Endothelial cell of umbilical vein (primary cell): Measurements from ENCODE around the gene RGS7. TPM values are rescaled to one million over a fixed set of nuclear protein-coding genes. Genes with fewer than 3 reads are reported as not detected.
"Not testable (repeated sequence)": the region's sequence is repeated elsewhere in the genome, so short reads cannot be mapped to it uniquely, and the experiment has no call there.

Source experiments
- BruUV-seq: library from RNA; stranded (reverse); fragments of 400-500 nt; replicated peaks from 2 replicates; lab custom pipeline; 2021; lab: Mats Ljungman, UMichigan
- CTCF ChIA-PET: fragments of 300-600, 350-600 bp; sonication (Branson Sonifier 250); formaldehyde crosslinking; loops from one replicate; lab custom pipeline; 2021; ENCODE audit warnings: antibody characterized with exemption, inconsistent platforms; lab: Charles Lee
- POLR2A ChIA-PET: fragments of 300-600, 350-600 bp; sonication (Branson Sonifier 250); formaldehyde crosslinking; loops from one replicate; lab custom pipeline; 2021; ENCODE audit warnings: antibody characterized with exemption, inconsistent platforms; lab: Charles Lee
- DNase-seq: peaks from one replicate; pipeline ENCODE4 v3.0.0-alpha.2; 2011; ENCODE audit warnings: low read depth, low spot score
- FAIRE-seq: peaks from 2 replicates; lab custom pipeline; 2011; peaks lifted over from hg19 to GRCh38; lab: Jason Lieb, UNC
- H2AFZ ChIP-seq: 2 replicates; pipeline ENCODE4 v1.6.0; 2012; ENCODE audit warnings: low read depth, low read length, control low read depth, inconsistent platforms
- H3K27ac ChIP-seq: 2 replicates; pipeline ENCODE4 v1.5.1; 2011; ENCODE audit warnings: low read depth, mild to moderate bottlenecking, control low read depth, low read length, moderate library complexity; ENCODE audit not compliant: insufficient read depth
- H3K27me3 ChIP-seq, 2 experiments: 2 replicates each; pipeline versions ENCODE4 v1.6.0 to v1.6.1; 2011; ENCODE audit warnings: low read length in 2 of 2, mixed read lengths in 1 of 2; ENCODE audit not compliant: control insufficient read depth in 2 of 2, insufficient read depth in 2 of 2
- H3K36me3 ChIP-seq, 2 experiments: 2 replicates in 1 of 2; 3 replicates in 1 of 2; pipeline ENCODE4 v1.5.1; 2011; ENCODE audit warnings: low read length in 2 of 2, mild to moderate bottlenecking in 1 of 2, moderate library complexity in 1 of 2; ENCODE audit not compliant: control insufficient read depth in 2 of 2, insufficient read depth in 2 of 2; ENCODE audit errors: extremely low read depth in 1 of 2
- H3K4me1 ChIP-seq: 3 replicates; pipeline ENCODE4 v1.5.1; 2011; ENCODE audit warnings: mild to moderate bottlenecking, low read length; ENCODE audit not compliant: control insufficient read depth, insufficient read depth; ENCODE audit errors: extremely low read depth
- H3K4me2 ChIP-seq: 2 replicates; pipeline ENCODE4 v1.6.1; 2011; ENCODE audit warnings: low read length, control low read depth, mixed read lengths; ENCODE audit not compliant: insufficient read depth
- H3K4me3 ChIP-seq, 3 experiments: fragments of 200-600 bp in 1 of 3; sonication (generic), shearing (Covaris generic) in 1 of 3; replicated peaks in 1 of 3; 2 replicates each; pipeline ENCODE4 v1.5.1; 2011 to 2016; ENCODE audit warnings: control low read depth in 3 of 3, low read length in 3 of 3, mild to moderate bottlenecking in 2 of 3, inconsistent platforms in 1 of 3, low read depth in 1 of 3, moderate library complexity in 1 of 3; ENCODE audit not compliant: insufficient read depth in 1 of 3
- H3K79me2 ChIP-seq: 2 replicates; pipeline ENCODE4 v1.6.0; 2012; ENCODE audit warnings: low read length, inconsistent platforms; ENCODE audit not compliant: control insufficient read depth, insufficient read depth
- H3K9ac ChIP-seq: replicated peaks from 2 replicates; pipeline ENCODE3; 2011; ENCODE audit warnings: low read length, control low read depth; ENCODE audit not compliant: insufficient read depth; ENCODE audit errors: extremely low read depth
- H3K9me1 ChIP-seq: replicated peaks from 3 replicates; pipeline ENCODE4 v1.6.0; 2011; ENCODE audit warnings: mild to moderate bottlenecking, low read length; ENCODE audit not compliant: control insufficient read depth, insufficient read depth; ENCODE audit errors: extremely low read depth
- H3K9me3 ChIP-seq: replicated peaks from 2 replicates; pipeline ENCODE4 v1.5.1; 2012; ENCODE audit warnings: low read length, inconsistent platforms; ENCODE audit not compliant: control insufficient read depth, insufficient read depth
- H4K20me1 ChIP-seq: replicated peaks from 2 replicates; pipeline ENCODE3; 2011; ENCODE audit warnings: mild to moderate bottlenecking, low read length; ENCODE audit not compliant: control insufficient read depth, insufficient read depth; ENCODE audit errors: extremely low read depth
- FOS ChIP-seq: IDR thresholded peaks from 2 replicates; pipeline ENCODE4 v1.6.1; 2011; ENCODE audit warnings: mild to moderate bottlenecking, low read length, moderate library complexity, borderline replicate concordance; ENCODE audit not compliant: insufficient read depth
- GATA2 ChIP-seq: IDR thresholded peaks from 2 replicates; pipeline ENCODE4 v1.7.0; 2011; ENCODE audit warnings: low read depth, mild to moderate bottlenecking, moderate library complexity, mixed read lengths, low read length; ENCODE audit not compliant: insufficient read length, insufficient read depth
- dilution Hi-C: fragments of 300-500 bp; cut with MboI; formaldehyde crosslinking; loops from one replicate; pipeline ENCODE4 v1.15.0; 2019; ENCODE audit warnings: low sequenced_read_pairs; ENCODE audit not compliant: extremely low pct_ligation_motif_present
- intact Hi-C: fragments of 100-400 bp; cut with micrococcal nuclease; formaldehyde crosslinking; loops from one replicate; pipeline ENCODE4 v1.10.0; 2022
- polyA plus RNA-seq, 4 experiments: library from polyadenylated mRNA; depleted of rRNA in 3 of 4; stranded (reverse) in 3 of 4; unstranded in 1 of 4; fragments of >200 nt; gene quantifications; 2 replicates each; pipeline versions ENCODE4 v1.2.1 to v1.2.3, GENCODE V29; 2011 to 2012; ENCODE audit warnings: missing spikeins in 1 of 4
- total RNA-seq: library from RNA; stranded (reverse); gene quantifications from 2 replicates; pipeline ENCODE4 v1.2.3, GENCODE V29; 2021

Gene RGS7
- total and polyA plus RNA-seq, 2 donors (not counting 3 experiments of a cell fraction or from before 2014, with no cell fraction given) = 0.43 to 0.44 TPM

DNA sequence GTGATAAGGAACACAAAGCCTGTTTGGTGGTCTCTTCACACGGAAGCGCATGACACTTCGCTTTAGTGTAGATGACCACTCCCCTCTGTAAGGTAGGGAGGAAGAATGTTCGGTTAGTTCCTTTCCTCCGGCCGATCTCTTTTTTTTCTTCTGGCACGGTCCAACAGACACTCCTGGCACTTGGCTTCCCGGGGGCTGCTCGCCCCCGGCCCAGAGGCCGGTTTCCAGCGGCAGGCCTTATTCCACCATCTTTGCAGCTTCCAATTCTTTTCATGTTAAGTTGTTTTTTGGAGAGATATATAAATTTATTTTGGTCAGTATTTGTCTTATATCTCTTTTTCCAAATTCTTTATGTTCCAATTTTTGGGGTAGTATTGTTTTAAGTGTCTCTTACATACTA, 593.2 kb downstream of the RGS7 start:
- Histone ChIP-seq H3K27me3 (no peaks in the 10 kb centered on the region), H3K4me3 (no peak overlapping the region), H3K27ac (no peak overlapping the region), H2AFZ (no peak overlapping the region), H4K20me1 (no peaks in the 10 kb centered on the region), H3K4me2 (no peak overlapping the region), H3K36me3 (no peaks in the 10 kb centered on the region), H3K9ac (no peak overlapping the region), H3K4me1 (peaks cover 20% of the 10 kb centered on the region), H3K9me3 (no peaks in the 10 kb centered on the region), H3K9me1 (no peaks in the 10 kb centered on the region), H3K79me2 (no peaks in the 10 kb centered on the region)
- DNase-seq = no peak
- BruUV-seq = no TSS peak
- no peak for TF ChIP-seq GATA2
- TF ChIP-seq FOS = no peak
- intact Hi-C loops (no loop called here), dilution Hi-C loops (no loop called here)
- ChIA-PET POLR2A (no interaction called here), CTCF (no interaction called here)
- FAIRE-seq = no peak

DNA sequence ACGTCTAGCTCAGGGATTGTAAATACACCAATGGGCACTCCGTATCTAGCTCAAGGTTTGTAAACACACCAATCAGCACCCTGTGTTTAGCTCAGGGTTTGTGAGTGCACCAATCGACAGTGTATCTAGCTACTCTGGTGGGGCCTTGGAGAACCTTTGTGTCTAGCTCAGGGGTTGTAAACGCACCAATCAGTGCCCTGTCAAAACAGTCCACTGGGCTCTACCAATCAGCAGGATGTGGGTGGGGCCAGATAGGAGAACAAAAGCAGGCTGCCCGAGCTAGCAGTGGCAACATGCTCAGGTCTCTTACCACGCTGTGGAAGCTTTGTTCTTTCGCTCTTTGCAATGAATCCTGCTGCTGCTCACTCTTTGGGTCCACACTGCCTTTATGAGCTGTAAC, 593.9 kb downstream of the RGS7 start:
- H3K27ac ChIP-seq, H3K27me3 ChIP-seq, intact Hi-C loops, dilution Hi-C loops, H4K20me1 ChIP-seq, BruUV-seq, H3K4me3 ChIP-seq, H3K4me2 ChIP-seq, H2AFZ ChIP-seq, H3K9me3 ChIP-seq, POLR2A ChIA-PET, H3K9me1 ChIP-seq, DNase-seq, FAIRE-seq, H3K36me3 ChIP-seq, H3K9ac ChIP-seq, H3K79me2 ChIP-seq: not testable (repeated sequence)
- CTCF ChIA-PET = interaction anchor here (1.1 kb wide), 1 partner anchor 31 kb away, joined by 3 read pairs; no protein-coding TSS in a partner anchor
- peaks cover 20% of the 10 kb centered on the region for H3K4me1 ChIP-seq

DNA sequence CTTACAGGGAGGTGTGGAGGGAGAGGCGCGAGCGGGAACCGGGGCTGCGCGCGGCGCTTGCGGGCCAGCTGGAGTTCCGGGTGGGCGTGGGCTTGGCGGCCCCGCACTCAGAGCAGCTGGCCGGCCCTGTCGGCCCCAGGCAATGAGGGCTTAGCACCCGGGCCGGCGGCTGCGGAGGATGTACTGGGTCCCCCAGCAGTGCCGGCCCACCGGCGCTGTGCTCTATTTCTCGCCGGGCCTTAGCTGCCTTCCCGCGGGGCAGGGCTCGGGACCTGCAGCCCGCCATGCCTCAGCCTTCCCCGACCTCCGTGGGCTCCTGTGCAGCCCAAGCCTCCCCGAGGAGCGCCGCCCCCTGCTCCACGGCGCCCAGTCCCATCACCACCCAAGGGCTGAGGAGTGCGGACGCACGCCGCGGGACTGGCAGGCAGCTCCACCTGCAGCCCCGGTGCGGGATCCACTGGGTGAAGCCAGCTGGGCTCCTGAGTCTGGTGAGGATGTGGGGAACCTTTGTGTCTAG, 594.5 kb downstream of the RGS7 start:
- POLR2A ChIA-PET, H3K79me2 ChIP-seq, H3K36me3 ChIP-seq, H3K4me3 ChIP-seq, H3K9ac ChIP-seq, H3K9me1 ChIP-seq, H2AFZ ChIP-seq, dilution Hi-C loops, H3K9me3 ChIP-seq, H3K27me3 ChIP-seq, H3K4me2 ChIP-seq, BruUV-seq, intact Hi-C loops, H3K27ac ChIP-seq, FAIRE-seq, DNase-seq, H4K20me1 ChIP-seq: not testable (repeated sequence)
- peaks cover 20% of the 10 kb centered on the region for H3K4me1 ChIP-seq
- CTCF ChIA-PET = interaction anchor here (1.1 kb wide), 1 partner anchor 30 kb away, joined by 3 read pairs; no protein-coding TSS in a partner anchor

DNA sequence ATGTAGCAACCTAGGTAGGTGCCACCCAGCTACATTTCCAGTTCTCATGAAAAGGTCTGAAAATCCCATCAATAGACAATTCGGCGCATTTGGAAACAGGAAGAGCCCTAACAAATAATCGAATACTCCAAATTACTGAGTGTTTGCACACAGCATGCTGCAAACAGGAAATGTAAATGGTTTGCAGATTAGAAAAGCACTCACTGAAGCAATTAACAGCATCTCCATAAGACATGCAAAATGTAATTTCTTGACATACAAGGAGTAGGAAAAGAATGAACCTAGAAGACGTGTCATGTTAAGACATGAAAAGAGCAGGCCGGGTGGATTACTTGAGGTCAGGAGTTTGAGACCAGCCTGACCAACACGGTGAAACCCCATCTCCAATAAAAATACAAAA, 598.2 kb downstream of the RGS7 start:
- H3K4me2 ChIP-seq, DNase-seq, H4K20me1 ChIP-seq, H3K27ac ChIP-seq, H3K4me3 ChIP-seq, H3K9me3 ChIP-seq, intact Hi-C loops, H3K79me2 ChIP-seq, H3K36me3 ChIP-seq, POLR2A ChIA-PET, H3K4me1 ChIP-seq, H3K27me3 ChIP-seq, BruUV-seq, H3K9ac ChIP-seq, H2AFZ ChIP-seq, H3K9me1 ChIP-seq, dilution Hi-C loops: not testable (repeated sequence)
- peak; percentile 49 for FAIRE-seq
- CTCF ChIA-PET = interaction anchor here (1.2 kb wide), 1 partner anchor 852 kb away, joined by 3 read pairs; no protein-coding TSS in a partner anchor
